ENCODE measurements around the gene EIF3K.

EIF3K gene

DNA sequence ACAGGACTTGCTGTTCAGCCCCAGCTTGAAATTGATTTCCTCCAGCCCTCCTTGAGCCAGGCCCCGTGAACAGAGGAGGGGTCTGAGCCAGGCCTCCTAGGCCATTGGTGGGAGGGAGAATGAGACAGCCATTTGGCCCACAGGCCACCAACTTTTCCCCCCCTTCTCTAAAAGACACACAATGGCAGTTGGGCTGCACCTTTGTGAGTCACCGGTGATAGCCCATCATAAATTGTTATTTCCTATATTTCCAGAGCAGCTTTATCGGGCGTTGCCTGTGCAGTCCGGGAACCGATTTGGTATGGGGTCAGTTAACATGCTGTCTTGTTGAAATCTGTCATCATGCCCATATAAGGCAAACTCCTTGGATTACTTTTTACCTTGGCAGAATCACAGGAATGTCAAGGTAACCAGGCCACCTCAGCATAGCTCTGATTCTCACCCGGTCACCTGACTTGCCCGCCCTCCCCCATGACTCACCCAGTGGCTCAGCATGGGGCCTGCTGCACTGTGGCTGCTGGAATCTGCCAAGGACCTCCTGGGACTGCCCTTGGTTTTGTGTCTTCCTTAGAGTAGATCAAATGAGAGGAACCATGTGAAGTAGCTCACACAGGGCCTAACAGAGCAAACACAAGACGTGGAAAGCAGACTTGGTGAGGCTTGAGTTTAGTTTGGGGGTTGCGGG lies 64.5 kb downstream of the EIF3K start:
- DNase-seq = peak; percentile 70

DNA sequence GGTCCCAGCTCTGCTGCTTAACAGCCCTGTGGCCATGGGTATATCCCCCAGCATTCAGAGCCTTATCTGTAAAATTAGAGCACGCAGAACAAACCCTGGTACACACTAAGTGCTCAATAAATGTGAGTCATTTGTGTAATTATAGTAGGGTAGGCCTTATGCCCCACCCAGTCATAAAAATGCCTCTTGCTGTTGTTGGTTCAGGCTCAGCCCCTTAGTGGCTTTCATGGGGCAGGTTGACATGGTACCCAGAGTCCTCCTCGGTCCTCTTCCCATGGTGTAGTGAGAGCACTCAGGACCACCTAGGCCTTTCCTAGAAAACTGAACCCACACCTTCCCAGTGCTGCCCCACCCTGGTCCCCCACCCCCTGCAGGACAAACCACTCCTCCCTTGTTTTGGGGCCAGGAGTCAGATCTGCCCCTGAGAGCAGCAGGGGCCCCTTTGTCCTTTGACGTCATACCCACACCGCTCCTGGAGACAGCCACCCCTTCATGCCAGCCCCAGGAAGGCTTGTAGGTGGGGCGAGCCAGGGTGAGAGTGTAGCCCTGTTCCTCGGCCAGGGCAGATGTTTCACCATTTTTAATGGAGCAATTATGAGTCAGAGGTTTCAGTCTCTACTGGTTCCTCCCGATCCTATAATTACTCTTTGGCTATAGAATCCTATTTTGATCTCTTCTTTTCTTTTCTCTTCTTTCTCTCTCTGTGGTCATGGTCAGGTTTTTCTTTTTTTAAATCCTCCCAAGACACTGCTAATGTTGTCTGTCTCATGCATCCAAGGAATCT lies 65.3 kb downstream of the EIF3K start:
- no peak for DNase-seq

DNA sequence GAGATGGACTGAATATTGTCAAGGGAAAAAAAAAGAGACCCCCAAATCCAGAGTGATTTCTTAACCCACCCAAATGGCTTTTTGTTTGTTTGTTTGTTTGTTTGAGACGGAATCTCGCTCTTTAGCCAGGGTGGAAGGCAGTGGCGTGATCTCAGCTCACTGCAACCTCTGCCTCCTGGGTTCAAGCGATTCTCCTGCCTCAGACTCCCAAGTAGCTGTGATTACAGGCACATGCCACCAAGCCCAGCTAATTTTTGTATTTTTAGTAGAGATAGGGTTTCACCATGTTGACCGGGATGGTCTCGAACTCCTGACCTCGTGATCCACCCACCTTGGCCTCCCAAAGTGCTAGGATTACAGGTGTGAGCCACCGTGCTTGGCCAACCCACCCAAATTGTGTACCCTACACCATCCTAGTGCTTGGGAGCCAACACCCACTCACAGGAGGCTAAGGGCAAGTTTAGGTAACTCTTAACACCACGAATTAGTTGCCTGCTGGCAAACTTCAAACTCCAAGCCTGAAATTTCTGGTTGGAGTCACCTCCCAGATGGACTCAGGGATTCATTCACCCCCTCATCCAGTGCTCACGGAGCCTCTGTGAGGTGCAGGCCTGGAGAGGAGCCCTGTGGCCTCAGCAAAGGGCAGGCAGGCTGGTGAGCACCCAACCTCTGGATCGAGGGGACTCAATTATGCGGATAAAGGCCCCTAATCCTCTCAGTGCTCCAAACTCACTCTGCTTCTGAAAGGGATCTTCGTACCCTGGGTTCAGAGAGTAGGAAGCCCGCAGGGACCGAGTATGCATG lies 66.1 kb downstream of the EIF3K start:
- no peak for DNase-seq

DNA sequence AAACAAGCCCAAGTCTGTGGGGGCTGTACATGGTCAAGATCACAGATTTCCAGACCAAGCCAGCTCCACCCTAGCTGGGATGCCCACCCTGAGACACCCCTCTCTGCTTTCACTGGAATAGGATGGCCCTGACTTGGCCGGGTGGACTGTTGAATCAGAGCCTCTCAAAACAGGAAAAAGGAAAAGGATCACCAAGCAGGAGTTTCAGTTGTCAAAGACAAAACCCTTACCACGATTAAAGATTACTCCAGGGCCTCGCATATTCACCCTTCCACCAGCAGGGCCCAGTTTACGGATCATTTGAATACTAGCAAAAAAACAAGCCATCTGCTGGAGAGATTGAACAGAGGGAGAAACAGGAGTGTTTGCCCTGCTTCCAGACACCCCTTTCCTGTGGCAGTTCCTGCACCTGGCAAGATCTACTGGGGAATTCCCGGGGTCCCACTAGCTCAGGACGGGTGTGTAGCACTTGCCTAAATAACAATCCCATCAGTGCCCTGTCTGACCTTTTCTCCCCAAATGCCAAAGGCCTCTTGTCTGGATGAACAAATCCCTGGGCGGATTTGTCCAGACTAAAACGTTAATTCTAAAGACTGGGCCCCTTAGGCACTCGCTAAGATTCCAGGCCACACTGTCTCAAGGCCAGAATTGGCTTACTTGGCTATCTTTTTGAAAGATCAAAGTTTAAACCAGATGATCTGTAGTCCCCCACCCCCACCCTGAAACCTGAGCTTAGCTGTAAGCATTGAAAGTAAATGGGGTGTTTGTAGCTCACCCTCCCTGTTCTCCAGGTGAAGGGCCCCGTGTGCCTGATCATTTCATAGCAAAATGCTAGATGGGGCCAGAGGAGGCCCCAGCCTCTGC lies 66.9 kb downstream of the EIF3K start:
- DNase-seq = no peak

DNA sequence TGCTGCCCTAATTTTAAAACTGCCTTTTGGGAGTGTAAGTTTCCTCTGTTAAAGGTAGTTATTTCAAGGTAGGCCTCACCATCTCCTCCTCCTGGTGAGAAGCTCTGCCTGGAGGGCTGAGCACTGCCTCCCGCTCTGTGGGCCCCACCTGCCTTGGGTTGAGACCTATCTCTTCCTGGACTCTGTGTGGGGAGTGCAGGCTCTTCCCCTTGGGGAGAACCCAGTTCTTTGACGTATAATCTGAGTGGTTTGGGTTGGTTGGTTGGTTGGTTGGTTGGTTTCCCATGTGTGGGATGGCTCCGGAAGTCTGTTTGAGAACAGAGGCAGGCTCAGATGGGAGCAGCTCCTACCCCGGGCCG lies 67.5 kb downstream of the EIF3K start:
- no peak for DNase-seq

Data from right kidney (tissue), 1 donor.